Calu3 (cell line): ENCODE data around the gene ASB15. TPM values are rescaled to one million over a fixed set of nuclear protein-coding genes. Genes with fewer than 3 reads are reported as not detected.

Experiments
- BruUV-seq: library from RNA; stranded (reverse); fragments of 400-500 nt; replicated peaks from 2 replicates; lab custom pipeline; 2021; lab: Mats Ljungman, UMichigan
- CTCF ChIA-PET: fragments of 300-600 bp; sonication (Branson Sonifier 250); formaldehyde crosslinking; loops from one replicate; lab custom pipeline; 2022; ENCODE audit warnings: antibody characterized with exemption; lab: Charles Lee
- DNase-seq: peaks from one replicate; pipeline ENCODE4 v3.0.0; 2022
- H3K27ac Mint-ChIP-seq: one replicate; pipeline ENCODE4 v1.8.0; 2022; ENCODE audit warnings: mixed read lengths; ENCODE audit not compliant: unreplicated experiment
- H3K27me3 Mint-ChIP-seq: one replicate; pipeline ENCODE4 v1.8.0; 2022; ENCODE audit warnings: mixed read lengths; ENCODE audit not compliant: unreplicated experiment
- H3K36me3 Mint-ChIP-seq: one replicate; pipeline ENCODE4 v1.8.0; 2022; ENCODE audit warnings: mild to moderate bottlenecking, moderate library complexity, mixed read lengths; ENCODE audit not compliant: insufficient read depth, unreplicated experiment
- H3K4me1 Mint-ChIP-seq: one replicate; pipeline ENCODE4 v1.8.0; 2022; ENCODE audit warnings: mild to moderate bottlenecking, low read depth, mixed read lengths; ENCODE audit not compliant: unreplicated experiment
- H3K4me3 Mint-ChIP-seq: one replicate; pipeline ENCODE4 v1.8.0; 2022; ENCODE audit warnings: mild to moderate bottlenecking, low read depth, moderate library complexity, mixed read lengths; ENCODE audit not compliant: unreplicated experiment
- H3K9me3 Mint-ChIP-seq: one replicate; pipeline ENCODE4 v1.8.0; 2022; ENCODE audit warnings: low read depth, mixed read lengths; ENCODE audit not compliant: unreplicated experiment
- CTCF ChIP-seq: fragments of 200-600 bp; IDR thresholded peaks from one replicate; pipeline ENCODE4 v1.8.0; 2022; ENCODE audit warnings: antibody characterized with exemption; ENCODE audit not compliant: unreplicated experiment
- intact Hi-C: fragments of 100-400 bp; cut with micrococcal nuclease; formaldehyde crosslinking; loops from one replicate; pipeline ENCODE4 v1.10.0; 2022; ENCODE audit not compliant: unreplicated experiment
- total RNA-seq: library from RNA; stranded (reverse); gene quantifications from 2 replicates; pipeline ENCODE4 v1.2.3, GENCODE V29; 2022

ASB15 gene
- total RNA-seq, 1 experiment from 2014 or later, result not detected

- H3K4me3 Mint-ChIP-seq, result no peak overlapping the region
- no TSS peak for BruUV-seq
- H3K27me3 Mint-ChIP-seq, result peaks cover 8% of the 10 kb centered on the region
- no peaks in the 10 kb centered on the region for H3K36me3 Mint-ChIP-seq
- H3K9me3 Mint-ChIP-seq, result no peaks in the 10 kb centered on the region
- peaks cover 2% of the 10 kb centered on the region for H3K4me1 Mint-ChIP-seq
- DNase-seq, result no peak
- no peak for TF ChIP-seq CTCF
- no peak overlapping the region for H3K27ac Mint-ChIP-seq
- intact Hi-C loops, result no loop called here
- CTCF ChIA-PET, result no interaction called here
Observed at GRCh38 chr7:123598657-123599056, 3.0 kb upstream of the ASB15 start.

GRCh38 chr7:123599766-123600165 is 1.9 kb upstream of the ASB15 start:
- no peak for DNase-seq
- Mint-ChIP-seq H3K27ac (no peak overlapping the region), H3K4me3 (no peak overlapping the region), H3K36me3 (no peaks in the 10 kb centered on the region), H3K4me1 (peaks cover 13% of the 10 kb centered on the region), H3K9me3 (no peaks in the 10 kb centered on the region), H3K27me3 (no peaks in the 10 kb centered on the region)
- TF ChIP-seq CTCF, result no peak
- CTCF ChIA-PET, result no interaction called here
- intact Hi-C loops, result no loop called here
- BruUV-seq, result no TSS peak

GRCh38 chr7:123600876-123601275 is 745 bp upstream of the ASB15 start:
- H3K27me3 Mint-ChIP-seq, result no peaks in the 10 kb centered on the region
- no peak for TF ChIP-seq CTCF
- BruUV-seq, result no TSS peak
- no peak for DNase-seq
- no peak overlapping the region for H3K27ac Mint-ChIP-seq
- intact Hi-C loops, result no loop called here
- no peak overlapping the region for H3K4me3 Mint-ChIP-seq
- H3K9me3 Mint-ChIP-seq, result no peaks in the 10 kb centered on the region
- CTCF ChIA-PET, result no interaction called here
- peaks cover 15% of the 10 kb centered on the region for H3K4me1 Mint-ChIP-seq
- H3K36me3 Mint-ChIP-seq, result no peaks in the 10 kb centered on the region

GRCh38 chr7:123602648-123603047 is 1.0 kb downstream of the ASB15 start:
- Mint-ChIP-seq H3K36me3 (no peaks in the 10 kb centered on the region), H3K4me3 (no peak overlapping the region), H3K27ac (no peak overlapping the region), H3K27me3 (no peaks in the 10 kb centered on the region), H3K9me3 (no peaks in the 10 kb centered on the region), H3K4me1 (peaks cover 15% of the 10 kb centered on the region)
- DNase-seq, result no peak
- CTCF ChIA-PET, result no interaction called here
- no peak for TF ChIP-seq CTCF
- intact Hi-C loops, result no loop called here
- BruUV-seq, result no TSS peak

- peaks cover 15% of the 10 kb centered on the region for H3K4me1 Mint-ChIP-seq
- no peak for TF ChIP-seq CTCF
- peak; percentile 18 for DNase-seq
- no peaks in the 10 kb centered on the region for H3K27me3 Mint-ChIP-seq
- intact Hi-C loops, result no loop called here
- H3K9me3 Mint-ChIP-seq, result no peaks in the 10 kb centered on the region
- CTCF ChIA-PET, result no interaction called here
- no peak overlapping the region for H3K27ac Mint-ChIP-seq
- BruUV-seq, result no TSS peak
- H3K36me3 Mint-ChIP-seq, result no peaks in the 10 kb centered on the region
- no peak overlapping the region for H3K4me3 Mint-ChIP-seq
Observed at GRCh38 chr7:123604739-123605138, 3.1 kb downstream of the ASB15 start.
